CD4-positive, alpha-beta T cell (primary cell): ENCODE measurements around the gene TDRD10. TPM values are rescaled to one million over a fixed set of nuclear protein-coding genes. Genes with fewer than 3 reads are reported as not detected.
"Not testable (repeated sequence)": the region's sequence is repeated elsewhere in the genome, so short reads cannot be mapped to it uniquely, and the experiment has no call there.

Experiments
- ATAC-seq: fragments of 200-7000 bp; cut with Tn5 transposase; one replicate; pipeline ENCODE4 v1.10.0; 2022; ENCODE audit warnings: mild to moderate bottlenecking; ENCODE audit not compliant: poor library complexity
- CTCF ChIA-PET: fragments of 350-600 bp; sonication (Branson Sonifier 250); formaldehyde crosslinking; loops from one replicate; lab custom pipeline; 2021; ENCODE audit warnings: antibody characterized with exemption, inconsistent platforms; lab: Charles Lee
- POLR2A ChIA-PET: fragments of 350-600 bp; sonication (Branson Sonifier 250); formaldehyde crosslinking; loops from one replicate; lab custom pipeline; 2021; ENCODE audit warnings: antibody characterized with exemption, inconsistent platforms; lab: Charles Lee
- DNase-seq, 14 experiments: peaks; one replicate each; pipeline ENCODE4 v3.0.0-alpha.2; 2013 to 2020; ENCODE audit warnings: mixed read lengths in 2 of 14
- H3K27ac ChIP-seq, 2 donors: one replicate each; pipeline versions ENCODE4 v1.5.1 to v1.7.0; 2013; ENCODE audit warnings: low read length in 2 of 2, low read depth in 1 of 2, mild to moderate bottlenecking in 1 of 2
- H3K27me3 ChIP-seq, 2 experiments: 1 replicate in 1 of 2; 2 replicates in 1 of 2; pipeline versions ENCODE4 v1.6.1 to v1.7.0; 2013; ENCODE audit warnings: low read length in 2 of 2, control low read depth in 1 of 2, mild to moderate bottlenecking in 1 of 2, moderate library complexity in 1 of 2; ENCODE audit not compliant: insufficient read depth in 2 of 2, control insufficient read depth in 1 of 2
- H3K36me3 ChIP-seq: one replicate; pipeline ENCODE4 v1.6.1; 2013; ENCODE audit warnings: low read length, control low read depth; ENCODE audit not compliant: insufficient read depth
- H3K4me1 ChIP-seq: one replicate; pipeline ENCODE4 v1.6.1; 2013; ENCODE audit warnings: low read length, control low read depth; ENCODE audit not compliant: insufficient read depth
- H3K4me3 ChIP-seq: one replicate; pipeline ENCODE4 v1.5.1; 2013; ENCODE audit warnings: mild to moderate bottlenecking, low read length, moderate library complexity
- H3K9me3 ChIP-seq, 2 experiments: 1 replicate in 1 of 2; 2 replicates in 1 of 2; pipeline versions ENCODE4 v1.6.1 to v1.7.0; 2013; ENCODE audit warnings: low read length in 2 of 2, mild to moderate bottlenecking in 2 of 2, control low read depth in 1 of 2, moderate library complexity in 1 of 2; ENCODE audit not compliant: control insufficient read depth in 1 of 2, insufficient read depth in 1 of 2
- H3K27ac Mint-ChIP-seq: one replicate; pipeline ENCODE4 v1.8.0; 2020; ENCODE audit warnings: mixed read lengths
- H3K27me3 Mint-ChIP-seq: one replicate; pipeline ENCODE4 v1.8.0; 2021; ENCODE audit warnings: mixed read lengths
- H3K36me3 Mint-ChIP-seq: one replicate; pipeline ENCODE4 v1.8.0; 2021; ENCODE audit warnings: low read depth, mixed read lengths
- H3K4me1 Mint-ChIP-seq: one replicate; pipeline ENCODE4 v1.8.0; 2021; ENCODE audit warnings: low read depth, mixed read lengths
- H3K4me3 Mint-ChIP-seq: one replicate; pipeline ENCODE4 v1.8.0; 2020; ENCODE audit warnings: mild to moderate bottlenecking, mixed read lengths
- H3K9me3 Mint-ChIP-seq: one replicate; pipeline ENCODE4 v1.8.0; 2020; ENCODE audit warnings: mixed read lengths
- intact Hi-C, 2 experiments: fragments of 100-400 bp; cut with DNase I in 1 of 2; cut with micrococcal nuclease in 1 of 2; formaldehyde crosslinking; loops; one replicate each; pipeline versions ENCODE4 v1.15.1 to v1.9.0; 2023 to 2025; cut with DNase I, micrococcal nuclease
- total RNA-seq, 174 experiments: library from RNA in 2 of 174; stranded (reverse) in 2 of 174; gene quantifications; one replicate each; pipeline ENCODE4 v1.2.3 and lab custom pipeline; 2021 to 2026
- TF ChIP-seq, protein P1 (sequence below): fragments of 200-600 bp; IDR thresholded peaks from one replicate; pipeline ENCODE4 v1.8.0; 2022; ENCODE audit warnings: antibody characterized with exemption, mild to moderate bottlenecking

The TDRD10 gene
- total RNA-seq, 2 experiments from 2014 or later = not detected

DNA sequence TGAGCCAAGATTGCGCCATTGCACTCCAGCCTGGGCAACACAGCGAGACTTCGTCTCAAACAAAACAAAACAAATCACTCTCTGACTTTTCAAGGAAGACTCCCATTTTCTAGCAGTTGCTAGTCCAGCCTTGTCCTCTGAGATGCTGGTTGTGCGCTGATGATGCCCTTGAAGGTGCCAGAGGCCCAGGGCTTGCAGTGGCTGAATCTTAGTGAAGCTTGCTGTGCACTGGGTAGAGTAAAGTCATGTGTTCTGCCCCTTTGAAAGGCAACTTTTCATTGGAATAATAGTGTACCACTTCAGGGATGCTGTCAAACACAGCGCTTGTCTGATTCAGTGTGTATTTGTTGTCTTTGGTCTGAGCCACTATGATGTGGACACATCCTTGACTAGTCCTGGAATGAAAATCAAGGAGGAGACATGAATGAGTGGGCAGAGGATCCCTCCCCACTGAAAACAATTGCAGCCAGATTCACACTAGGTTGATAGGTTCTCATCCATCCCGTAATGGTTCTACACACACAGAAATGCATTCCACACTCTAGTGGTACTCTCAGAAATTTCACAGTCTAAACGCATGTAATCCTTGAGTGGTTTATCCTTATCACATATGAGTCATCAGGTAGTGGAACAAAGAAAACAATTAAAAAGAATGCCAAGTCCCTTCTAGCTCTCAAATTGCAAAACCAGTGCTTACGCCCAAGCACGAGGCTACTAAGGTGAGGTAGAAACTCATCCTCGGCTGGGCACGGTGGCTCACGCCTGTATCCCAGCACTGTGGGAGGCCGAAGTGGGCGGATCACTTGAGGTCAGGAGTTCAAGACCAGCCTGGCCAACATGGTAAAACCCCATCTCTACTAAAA lies 17.8 kb upstream of the TDRD10 start:
- no peaks in the 10 kb centered on the region for H3K36me3 Mint-ChIP-seq
- ATAC-seq = no peak
- TF ChIP-seq, protein P1, sequence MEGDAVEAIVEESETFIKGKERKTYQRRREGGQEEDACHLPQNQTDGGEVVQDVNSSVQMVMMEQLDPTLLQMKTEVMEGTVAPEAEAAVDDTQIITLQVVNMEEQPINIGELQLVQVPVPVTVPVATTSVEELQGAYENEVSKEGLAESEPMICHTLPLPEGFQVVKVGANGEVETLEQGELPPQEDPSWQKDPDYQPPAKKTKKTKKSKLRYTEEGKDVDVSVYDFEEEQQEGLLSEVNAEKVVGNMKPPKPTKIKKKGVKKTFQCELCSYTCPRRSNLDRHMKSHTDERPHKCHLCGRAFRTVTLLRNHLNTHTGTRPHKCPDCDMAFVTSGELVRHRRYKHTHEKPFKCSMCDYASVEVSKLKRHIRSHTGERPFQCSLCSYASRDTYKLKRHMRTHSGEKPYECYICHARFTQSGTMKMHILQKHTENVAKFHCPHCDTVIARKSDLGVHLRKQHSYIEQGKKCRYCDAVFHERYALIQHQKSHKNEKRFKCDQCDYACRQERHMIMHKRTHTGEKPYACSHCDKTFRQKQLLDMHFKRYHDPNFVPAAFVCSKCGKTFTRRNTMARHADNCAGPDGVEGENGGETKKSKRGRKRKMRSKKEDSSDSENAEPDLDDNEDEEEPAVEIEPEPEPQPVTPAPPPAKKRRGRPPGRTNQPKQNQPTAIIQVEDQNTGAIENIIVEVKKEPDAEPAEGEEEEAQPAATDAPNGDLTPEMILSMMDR = no peak
- H3K4me1 Mint-ChIP-seq = peaks cover 6% of the 10 kb centered on the region
- H3K27me3 Mint-ChIP-seq = no peaks in the 10 kb centered on the region
- ChIA-PET CTCF (no interaction called here), POLR2A (interaction anchor here (0.7 kb wide), 1 partner anchor 131 kb away, joined by 4 read pairs; no protein-coding TSS in a partner anchor)
- H3K9me3 Mint-ChIP-seq = no peaks in the 10 kb centered on the region
- Histone ChIP-seq H3K36me3 (no peaks in the 10 kb centered on the region), H3K27ac (no peak overlapping the region), H3K4me3 (no peak overlapping the region), H3K27me3 (no peaks in the 10 kb centered on the region), H3K9me3 (no peaks in the 10 kb centered on the region), H3K4me1 (no peaks in the 10 kb centered on the region)
- H3K4me3 Mint-ChIP-seq = no peak overlapping the region
- intact Hi-C loops = loop anchor here (5.0 to 10.0 kb wide), 4 partner anchors 181 to 603 kb away; no protein-coding TSS in a partner anchor
- no peak for DNase-seq
- no peak overlapping the region for H3K27ac Mint-ChIP-seq

DNA sequence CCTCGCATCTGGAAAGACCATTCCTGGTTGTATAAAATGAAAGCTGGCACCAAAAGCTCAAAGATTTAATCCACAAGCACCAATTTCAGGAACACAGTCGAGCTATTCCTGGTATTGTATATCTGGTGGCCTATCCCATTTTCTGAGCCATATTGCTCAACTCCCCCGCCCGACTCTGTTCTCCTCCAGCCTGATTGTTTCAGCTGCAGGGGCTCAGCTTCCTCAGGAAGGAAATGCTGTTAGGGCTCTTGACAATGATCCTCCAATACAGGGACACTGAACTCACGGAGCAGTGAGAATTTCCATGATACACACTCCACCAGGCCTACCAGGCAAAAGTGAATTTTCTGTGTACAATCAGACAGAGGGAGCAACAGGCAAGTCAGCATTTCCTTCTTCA lies 16.9 kb upstream of the TDRD10 start:
- Mint-ChIP-seq H3K27ac (no peak overlapping the region), H3K4me1 (peaks cover under 1% of the 10 kb centered on the region), H3K27me3 (no peaks in the 10 kb centered on the region), H3K4me3 (no peak overlapping the region), H3K9me3 (no peaks in the 10 kb centered on the region), H3K36me3 (no peaks in the 10 kb centered on the region)
- intact Hi-C loops = loop anchor here in 1 of 2 experiments (10.0 kb wide), 1 partner anchor 180 kb away; no protein-coding TSS in a partner anchor
- Histone ChIP-seq H3K4me1 (no peaks in the 10 kb centered on the region), H3K36me3 (no peaks in the 10 kb centered on the region), H3K27ac (no peak overlapping the region), H3K27me3 (no peaks in the 10 kb centered on the region), H3K4me3 (no peak overlapping the region), H3K9me3 (no peaks in the 10 kb centered on the region)
- no peak for DNase-seq
- TF ChIP-seq, protein P1 = no peak
- CTCF ChIA-PET = interaction anchor here (0.8 kb wide), 1 partner anchor 185 kb away, joined by 3 read pairs; no protein-coding TSS in a partner anchor
- POLR2A ChIA-PET = interaction anchor here (0.7 kb wide), 1 partner anchor 132 kb away, joined by 4 read pairs; no protein-coding TSS in a partner anchor
- no peak for ATAC-seq

DNA sequence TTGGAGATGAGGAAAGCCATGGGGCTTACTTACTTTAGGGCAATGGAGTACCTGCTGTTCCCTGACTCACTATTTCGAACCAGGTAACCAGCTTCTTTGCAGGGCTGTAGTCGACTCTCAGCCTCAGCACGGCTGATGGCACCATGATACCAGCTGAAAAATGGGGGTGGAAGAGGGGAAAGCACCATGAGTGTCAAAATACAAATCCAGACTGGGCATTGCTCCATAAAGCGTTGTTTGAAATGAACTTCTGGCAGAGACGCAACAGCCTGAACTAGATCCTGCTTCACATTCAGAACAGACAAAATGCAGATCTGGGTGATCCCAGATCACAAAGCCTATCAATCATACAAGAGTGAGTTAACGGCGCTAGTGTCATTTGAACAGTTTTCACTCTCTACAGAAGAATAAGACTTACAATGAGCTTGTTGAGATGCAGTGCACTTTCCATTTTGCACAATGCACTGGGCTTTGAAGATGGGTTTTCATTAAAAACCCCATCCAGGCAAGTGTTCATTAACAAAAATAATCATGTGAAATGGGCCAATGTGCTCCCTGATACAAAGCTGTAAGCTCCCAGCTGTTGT lies 16.0 kb upstream of the TDRD10 start:
- no peak for DNase-seq
- H3K4me1 Mint-ChIP-seq = no peaks in the 10 kb centered on the region
- no peaks in the 10 kb centered on the region for H3K27me3 Mint-ChIP-seq
- Histone ChIP-seq H3K27ac (no peak overlapping the region), H3K36me3 (no peaks in the 10 kb centered on the region), H3K4me3 (no peak overlapping the region), H3K9me3 (no peaks in the 10 kb centered on the region), H3K27me3 (no peaks in the 10 kb centered on the region), H3K4me1 (no peaks in the 10 kb centered on the region)
- no peak overlapping the region for H3K4me3 Mint-ChIP-seq
- no peak overlapping the region for H3K27ac Mint-ChIP-seq
- H3K9me3 Mint-ChIP-seq = no peaks in the 10 kb centered on the region
- intact Hi-C loops = loop anchor here in 1 of 2 experiments (10.0 kb wide), 1 partner anchor 179 kb away; no protein-coding TSS in a partner anchor
- no peaks in the 10 kb centered on the region for H3K36me3 Mint-ChIP-seq
- ChIA-PET POLR2A (no interaction called here), CTCF (no interaction called here)
- TF ChIP-seq, protein P1 = no peak
- no peak for ATAC-seq

DNA sequence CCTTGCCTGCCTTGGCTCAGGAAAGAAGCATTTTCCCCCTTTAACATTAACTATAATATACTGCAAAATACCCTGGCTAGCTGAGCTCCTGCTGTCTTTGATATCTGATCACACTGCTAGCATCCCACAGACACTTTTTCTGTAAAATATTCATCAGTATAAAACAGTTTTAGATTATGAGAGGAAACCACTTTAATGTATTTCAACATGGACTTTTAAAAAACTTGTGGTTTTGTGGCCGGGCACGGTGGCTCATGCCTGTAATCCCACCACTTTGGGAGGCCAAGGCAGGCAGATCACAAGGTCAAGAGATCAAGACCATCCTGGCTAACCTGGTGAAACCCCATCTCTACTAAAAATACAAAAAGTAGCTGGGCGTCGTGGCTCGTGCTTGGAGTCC lies 15.3 kb upstream of the TDRD10 start:
- intact Hi-C loops = loop anchor here in 1 of 2 experiments (10.0 kb wide), 1 partner anchor 178 kb away; no protein-coding TSS in a partner anchor
- H3K4me3 ChIP-seq, H3K4me3 Mint-ChIP-seq, ATAC-seq, CTCF ChIA-PET, H3K27me3 Mint-ChIP-seq, POLR2A ChIA-PET, H3K27me3 ChIP-seq, H3K4me1 ChIP-seq, DNase-seq, H3K27ac Mint-ChIP-seq, H3K27ac ChIP-seq, H3K36me3 ChIP-seq, H3K9me3 Mint-ChIP-seq, H3K36me3 Mint-ChIP-seq, H3K9me3 ChIP-seq, H3K4me1 Mint-ChIP-seq: not testable (repeated sequence)
